Brain microvascular endothelial cell (primary cell): ENCODE results near the gene ASIC3.

Experiments used
- DNase-seq: peaks from one replicate; pipeline ENCODE4 v3.0.0-alpha.2; 2020
- H3K27ac ChIP-seq: fragments of 250-450 bp; sonication (Bioruptor Pico); 2 replicates; pipeline ENCODE4 v1.5.1; 2020; ENCODE audit warnings: mild to moderate bottlenecking, moderate library complexity
- H3K27me3 ChIP-seq: fragments of 250-450 bp; sonication (Bioruptor Pico); replicated peaks from 2 replicates; pipeline ENCODE4 v1.5.1; 2020; ENCODE audit warnings: mild to moderate bottlenecking
- H3K36me3 ChIP-seq: fragments of 250-450 bp; sonication (Bioruptor Pico); replicated peaks from 2 replicates; pipeline ENCODE4 v1.5.1; 2020; ENCODE audit warnings: mild to moderate bottlenecking
- H3K4me3 ChIP-seq: 2 replicates; pipeline ENCODE4 v1.5.1; 2011; ENCODE audit warnings: low read depth, mild to moderate bottlenecking, control low read depth, low read length, moderate library complexity
- in situ Hi-C: cut with HindIII; loops from 2 replicates; pipeline ENCODE4 v1.10.0; 2017; ENCODE audit warnings: low sequenced_read_pairs, low pct_ligation_motif_present
- TF ChIP-seq, protein P1 (sequence below): IDR thresholded peaks from 2 replicates; pipeline ENCODE4 v1.5.1; 2011; ENCODE audit warnings: low read depth, mild to moderate bottlenecking, moderate library complexity, low read length, control low read depth, inconsistent platforms; ENCODE audit errors: missing control alignments

The ASIC3 gene

DNA sequence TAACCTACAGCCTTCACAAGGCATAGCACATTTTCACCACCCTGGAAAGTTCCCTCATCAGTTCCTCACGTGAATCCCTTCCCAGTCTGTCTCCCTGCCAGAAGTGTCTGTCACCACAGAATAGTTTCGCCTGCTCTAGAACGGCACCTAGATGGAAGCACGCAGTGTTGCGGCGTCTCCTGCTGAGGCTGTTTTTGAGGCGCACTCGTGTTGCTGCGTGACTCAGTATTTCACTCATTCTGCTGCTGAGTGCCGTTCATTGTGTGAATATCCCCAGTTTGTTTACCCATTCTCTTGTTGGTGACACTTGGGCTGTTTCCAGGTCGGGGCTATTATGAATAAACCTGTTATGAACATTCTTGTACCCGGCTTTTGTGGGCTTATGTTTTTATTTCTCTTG lies 44.8 kb upstream of the ASIC3 start:
- in situ Hi-C loops: no loop called here
- TF ChIP-seq, protein P1, sequence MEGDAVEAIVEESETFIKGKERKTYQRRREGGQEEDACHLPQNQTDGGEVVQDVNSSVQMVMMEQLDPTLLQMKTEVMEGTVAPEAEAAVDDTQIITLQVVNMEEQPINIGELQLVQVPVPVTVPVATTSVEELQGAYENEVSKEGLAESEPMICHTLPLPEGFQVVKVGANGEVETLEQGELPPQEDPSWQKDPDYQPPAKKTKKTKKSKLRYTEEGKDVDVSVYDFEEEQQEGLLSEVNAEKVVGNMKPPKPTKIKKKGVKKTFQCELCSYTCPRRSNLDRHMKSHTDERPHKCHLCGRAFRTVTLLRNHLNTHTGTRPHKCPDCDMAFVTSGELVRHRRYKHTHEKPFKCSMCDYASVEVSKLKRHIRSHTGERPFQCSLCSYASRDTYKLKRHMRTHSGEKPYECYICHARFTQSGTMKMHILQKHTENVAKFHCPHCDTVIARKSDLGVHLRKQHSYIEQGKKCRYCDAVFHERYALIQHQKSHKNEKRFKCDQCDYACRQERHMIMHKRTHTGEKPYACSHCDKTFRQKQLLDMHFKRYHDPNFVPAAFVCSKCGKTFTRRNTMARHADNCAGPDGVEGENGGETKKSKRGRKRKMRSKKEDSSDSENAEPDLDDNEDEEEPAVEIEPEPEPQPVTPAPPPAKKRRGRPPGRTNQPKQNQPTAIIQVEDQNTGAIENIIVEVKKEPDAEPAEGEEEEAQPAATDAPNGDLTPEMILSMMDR: no peak
- Histone ChIP-seq H3K36me3 (no peaks in the 10 kb centered on the region), H3K27me3 (no peaks in the 10 kb centered on the region), H3K27ac (no peak overlapping the region), H3K4me3 (no peak overlapping the region)
- DNase-seq: no peak

DNA sequence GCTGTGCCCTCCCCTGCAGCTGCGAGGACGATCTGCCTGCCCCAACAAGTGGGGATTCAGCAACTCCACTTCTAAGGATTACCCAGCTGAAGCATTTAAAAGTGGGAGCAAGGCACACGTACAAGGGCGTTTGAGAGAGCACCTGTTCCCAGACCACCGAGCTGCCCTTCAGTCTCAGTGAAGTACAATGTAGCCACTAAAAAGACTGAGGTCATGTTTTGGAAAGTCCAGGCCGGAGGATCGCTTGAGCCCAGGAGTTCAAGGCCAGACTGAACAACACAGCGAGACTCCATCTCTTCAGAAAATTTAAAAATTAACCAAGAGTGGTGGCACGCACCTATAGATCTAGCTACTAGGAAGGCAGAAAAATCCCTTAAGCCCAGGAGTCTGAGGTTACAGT lies 42.8 kb upstream of the ASIC3 start:
- Histone ChIP-seq H3K36me3 (no peaks in the 10 kb centered on the region), H3K27me3 (no peaks in the 10 kb centered on the region), H3K4me3 (no peak overlapping the region), H3K27ac (no peak overlapping the region)
- no peak for DNase-seq
- in situ Hi-C loops: no loop called here
- TF ChIP-seq, protein P1: no peak

DNA sequence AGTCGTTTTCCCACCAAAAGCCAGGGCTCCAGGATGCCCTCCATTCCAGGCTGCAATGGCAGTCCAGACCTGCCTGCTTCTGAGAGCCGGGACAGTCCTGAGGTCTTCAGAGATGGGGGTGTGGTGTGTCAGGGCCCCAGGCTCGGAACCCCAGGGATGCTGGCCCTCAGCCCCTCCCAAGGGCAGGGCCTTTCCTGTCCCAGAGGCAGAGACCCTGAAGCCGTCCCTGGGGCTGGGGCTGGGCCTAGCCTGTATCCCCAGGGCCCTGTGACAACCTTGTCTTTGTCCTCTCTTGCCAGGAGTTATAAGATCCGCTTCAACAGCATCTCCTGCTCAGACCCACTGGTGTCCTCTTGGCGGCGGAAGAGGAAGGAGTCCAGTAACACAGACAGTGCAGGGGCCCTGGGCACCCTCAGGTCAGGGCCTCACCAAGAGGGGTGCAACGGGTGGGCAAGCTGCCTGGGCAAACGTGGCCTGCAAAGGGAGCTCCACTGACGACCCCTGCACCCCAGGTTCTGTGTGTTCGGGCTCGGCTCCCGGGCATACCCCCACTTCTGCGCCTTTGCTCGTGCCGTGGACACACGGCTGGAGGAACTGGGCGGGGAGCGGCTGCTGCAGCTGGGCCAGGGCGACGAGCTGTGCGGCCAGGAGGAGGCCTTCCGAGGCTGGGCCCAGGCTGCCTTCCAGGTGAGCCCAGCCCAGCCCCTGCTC lies 41.6 kb upstream of the ASIC3 start:
- no peaks in the 10 kb centered on the region for H3K27me3 ChIP-seq
- no peak overlapping the region for H3K4me3 ChIP-seq
- TF ChIP-seq, protein P1: no peak
- no peaks in the 10 kb centered on the region for H3K36me3 ChIP-seq
- in situ Hi-C loops: no loop called here
- DNase-seq: no peak
- no peak overlapping the region for H3K27ac ChIP-seq

DNA sequence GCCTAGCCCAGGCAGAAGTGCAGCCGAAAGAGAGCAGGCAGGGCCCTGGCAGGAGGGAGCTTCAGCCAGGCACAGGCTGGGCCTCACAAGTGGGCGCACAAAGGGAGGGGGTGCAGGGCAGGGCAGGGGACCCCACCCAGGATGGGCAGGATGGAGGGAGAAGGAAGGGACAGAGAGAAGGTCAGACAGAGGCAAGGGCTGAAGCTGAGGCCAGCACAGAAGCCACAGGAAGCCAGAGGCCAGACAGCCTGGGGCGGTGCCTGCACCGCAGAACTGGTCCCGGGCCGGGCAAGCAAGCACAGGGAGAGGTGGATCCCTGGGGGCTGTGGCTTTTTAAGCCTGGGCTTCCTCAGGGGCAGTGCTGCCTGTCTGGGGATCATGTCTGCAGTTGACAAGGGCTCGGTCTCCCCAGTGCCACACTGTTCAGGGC lies 40.8 kb upstream of the ASIC3 start:
- in situ Hi-C loops: no loop called here
- DNase-seq: no peak
- TF ChIP-seq, protein P1: no peak
- Histone ChIP-seq H3K4me3 (no peak overlapping the region), H3K27ac (no peak overlapping the region), H3K27me3 (peaks cover 2% of the 10 kb centered on the region), H3K36me3 (no peaks in the 10 kb centered on the region)

DNA sequence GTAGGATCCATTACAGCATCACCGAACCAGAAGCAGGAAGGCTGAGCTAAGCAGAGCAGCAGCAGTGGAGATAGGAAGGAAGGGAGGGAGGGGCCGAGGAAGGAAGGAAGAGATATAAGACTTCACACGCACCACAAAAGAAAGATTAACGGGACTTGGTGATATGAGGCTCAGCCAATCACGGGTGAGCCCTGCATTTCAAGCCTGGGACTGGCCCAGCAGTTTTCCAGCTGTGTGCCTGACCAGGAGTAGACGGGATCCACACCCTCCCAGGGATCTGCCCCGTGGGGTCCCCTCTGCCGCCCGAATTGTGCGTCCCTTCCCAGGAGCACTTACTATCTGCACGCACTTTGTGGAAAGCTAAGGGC lies 40.2 kb upstream of the ASIC3 start:
- in situ Hi-C loops: no loop called here
- no peak for DNase-seq
- Histone ChIP-seq H3K4me3 (no peak overlapping the region), H3K27me3 (peaks cover 6% of the 10 kb centered on the region), H3K36me3 (no peaks in the 10 kb centered on the region), H3K27ac (no peak overlapping the region)
- TF ChIP-seq, protein P1: no peak
